GM21786 (cell line): ENCODE results near the gene PRPF40A.
A peak's percentile ranks its signal among the peaks of the same experiment; 100 is the strongest.

ENCODE experiments used
- ATAC-seq: cut with Tn5 transposase; IDR thresholded peaks from one replicate; pipeline ENCODE4 v1.9.1; 2021; ENCODE audit not compliant: unreplicated experiment

Gene PRPF40A

GRCh38 chr2:152718076-152718908 is 1.0 kb upstream of the PRPF40A start, which contains the start of gene ARL6IP6:
Gene ARL6IP6 (plus strand): TSS chr2:152718620. CDS start chr2:152718625, 5 bp downstream.
- ATAC-seq: peak; percentile 69

GRCh38 chr2:152716805-152717227 is 445 bp downstream of the PRPF40A start:
- no peak for ATAC-seq

GRCh38 chr2:152715854-152716428 is 1.3 kb downstream of the PRPF40A start:
- ATAC-seq: no peak

- ATAC-seq: no peak
These were observed 2.1 kb downstream of the PRPF40A start for GRCh38 chr2:152715112-152715511.

GRCh38 chr2:152710713-152711112 is 6.5 kb downstream of the PRPF40A start:
- ATAC-seq: no peak

GRCh38 chr2:152708742-152709141 is 8.5 kb downstream of the PRPF40A start:
- ATAC-seq: no peak

GRCh38 chr2:152706477-152707021 is 10.7 kb downstream of the PRPF40A start:
- no peak for ATAC-seq

- ATAC-seq: no peak
These were observed 16.1 kb downstream of the PRPF40A start for GRCh38 chr2:152701198-152701597.

GRCh38 chr2:152696476-152696875 is 20.8 kb downstream of the PRPF40A start:
- ATAC-seq: no peak

- ATAC-seq: no peak
These were observed 21.5 kb downstream of the PRPF40A start for GRCh38 chr2:152695763-152696162.

- no peak for ATAC-seq
These were observed 23.1 kb downstream of the PRPF40A start for GRCh38 chr2:152694161-152694661.

- ATAC-seq: peak; percentile 92
These were observed 24.2 kb downstream of the PRPF40A start for GRCh38 chr2:152693033-152693432.

- ATAC-seq: no peak
These were observed 30.9 kb downstream of the PRPF40A start for GRCh38 chr2:152686321-152686720.

GRCh38 chr2:152683400-152683799 is 33.9 kb downstream of the PRPF40A start:
- ATAC-seq: no peak

- ATAC-seq: no peak
These were observed 34.6 kb downstream of the PRPF40A start for GRCh38 chr2:152682663-152683062.

- no peak for ATAC-seq
These were observed 38.5 kb downstream of the PRPF40A start for GRCh38 chr2:152678808-152679207.

- no peak for ATAC-seq
These were observed 40.8 kb downstream of the PRPF40A start for GRCh38 chr2:152676461-152676860.

- no peak for ATAC-seq
These were observed 42.9 kb downstream of the PRPF40A start for GRCh38 chr2:152674334-152674733.

- ATAC-seq: no peak
These were observed 52.5 kb downstream of the PRPF40A start for GRCh38 chr2:152664725-152665124.

- ATAC-seq: no peak
These were observed 56.2 kb downstream of the PRPF40A start for GRCh38 chr2:152661076-152661475.

- no peak for ATAC-seq
These were observed 59.0 kb downstream of the PRPF40A start for GRCh38 chr2:152658221-152658620.

GRCh38 chr2:152657043-152657442 is 60.2 kb downstream of the PRPF40A start:
- ATAC-seq: peak; percentile 73
